Stimulated activated CD8-positive, alpha-beta memory T cell treated with anti-CD3 and anti-CD28 coated beads, Interleukin-4, amount 100 ng/mL, for 1 hour (primary cell): Measurements from ENCODE around the gene ATP2B1.

Source experiments
- DNase-seq, 2 donors: peaks; one replicate each; pipeline ENCODE4 v3.0.0-alpha.2; 2020; ENCODE audit warnings: low read depth in 2 of 2, low spot score in 1 of 2

The ATP2B1 gene

DNA sequence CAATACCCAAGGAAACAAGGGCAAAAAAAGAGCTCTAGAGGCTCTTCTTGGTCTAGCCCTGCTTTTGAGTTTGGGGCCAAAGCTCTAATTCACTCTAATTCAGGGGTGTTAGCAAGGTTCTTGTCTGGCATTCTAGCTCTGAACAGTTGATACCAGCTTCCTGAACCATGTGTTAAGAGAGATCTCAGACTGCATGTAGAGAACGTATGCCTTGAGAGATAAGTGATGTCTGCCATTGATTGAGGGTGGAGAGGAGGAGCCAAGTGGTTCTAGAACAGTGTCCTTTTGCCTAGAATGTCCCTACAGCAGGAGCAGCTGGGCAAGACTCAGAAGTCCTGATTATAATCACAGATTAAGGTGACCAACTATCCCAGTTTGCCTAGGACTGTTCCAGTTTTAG is 164.6 kb downstream of the ATP2B1 start:
- DNase-seq = no peak

DNA sequence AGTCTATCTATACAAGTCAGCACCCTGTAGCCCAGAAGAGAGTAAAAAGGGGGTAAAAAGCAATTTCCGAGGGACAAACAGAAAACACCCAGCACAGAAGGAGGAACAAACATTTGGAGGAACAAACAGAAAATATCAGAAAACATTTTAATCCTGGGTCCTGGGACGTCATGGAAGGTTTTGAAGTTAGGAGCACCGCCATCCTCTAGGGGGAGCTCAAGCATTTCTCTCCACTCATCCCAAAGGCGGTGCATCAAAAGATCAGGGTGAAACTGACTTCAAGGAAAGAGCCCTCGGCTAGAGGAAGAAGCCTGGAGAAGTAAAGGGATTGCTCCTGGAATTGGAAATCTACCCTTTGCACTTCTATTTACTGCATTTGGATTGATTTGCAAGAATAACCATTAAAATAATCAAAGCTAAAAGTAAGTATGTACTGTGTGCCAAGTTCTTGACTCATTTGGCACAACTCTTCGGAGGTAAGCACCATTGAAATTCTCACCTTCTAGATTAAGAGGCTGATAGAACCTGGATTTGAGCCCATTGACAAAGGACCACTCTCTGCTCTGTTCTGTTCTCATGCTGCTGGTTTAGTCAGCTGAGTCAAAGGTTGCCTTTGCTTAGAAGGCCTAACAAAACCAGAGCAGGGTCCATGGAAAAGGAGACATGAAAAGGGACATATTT is 165.6 kb downstream of the ATP2B1 start:
- peak; percentile 28 to 31 for DNase-seq

DNA sequence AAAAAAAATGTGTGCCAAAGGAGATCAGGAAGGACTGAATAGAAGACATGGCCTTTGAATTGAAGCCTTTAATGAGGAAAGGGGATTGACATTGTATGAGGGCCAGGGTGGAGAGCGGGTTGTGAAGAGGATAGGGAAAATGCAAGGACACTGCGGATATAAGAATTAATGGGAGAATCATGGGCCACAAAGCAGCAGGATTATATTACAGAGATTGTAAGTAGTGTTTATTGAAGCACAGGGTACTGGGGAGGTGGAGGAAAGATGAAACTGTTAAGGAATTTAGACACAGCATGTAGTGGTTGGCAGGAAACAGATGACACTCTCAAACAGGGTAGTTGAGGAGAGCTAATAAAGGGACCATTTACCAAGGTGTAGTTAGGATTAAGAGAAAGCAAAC is 166.4 kb downstream of the ATP2B1 start:
- no peak for DNase-seq

DNA sequence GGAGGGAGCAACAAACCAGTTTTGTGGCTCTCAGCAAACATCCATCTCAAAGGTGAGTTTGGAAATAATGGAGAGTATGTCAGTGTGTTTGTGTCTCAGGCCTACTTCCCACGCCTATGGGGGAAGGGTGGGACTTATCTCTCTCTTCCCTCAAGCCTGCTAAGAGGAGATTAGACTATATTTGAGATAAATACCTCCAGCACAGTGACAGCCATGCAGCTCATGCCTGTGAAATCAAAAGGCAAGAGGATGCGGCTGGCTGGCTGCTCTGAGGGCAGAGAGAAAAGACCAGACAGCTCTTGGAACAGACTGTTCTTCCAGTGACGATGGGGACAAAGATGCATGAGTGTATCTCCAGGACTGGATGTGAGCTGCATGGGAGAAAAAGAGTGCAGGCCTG is 168.1 kb downstream of the ATP2B1 start:
- DNase-seq = no peak

DNA sequence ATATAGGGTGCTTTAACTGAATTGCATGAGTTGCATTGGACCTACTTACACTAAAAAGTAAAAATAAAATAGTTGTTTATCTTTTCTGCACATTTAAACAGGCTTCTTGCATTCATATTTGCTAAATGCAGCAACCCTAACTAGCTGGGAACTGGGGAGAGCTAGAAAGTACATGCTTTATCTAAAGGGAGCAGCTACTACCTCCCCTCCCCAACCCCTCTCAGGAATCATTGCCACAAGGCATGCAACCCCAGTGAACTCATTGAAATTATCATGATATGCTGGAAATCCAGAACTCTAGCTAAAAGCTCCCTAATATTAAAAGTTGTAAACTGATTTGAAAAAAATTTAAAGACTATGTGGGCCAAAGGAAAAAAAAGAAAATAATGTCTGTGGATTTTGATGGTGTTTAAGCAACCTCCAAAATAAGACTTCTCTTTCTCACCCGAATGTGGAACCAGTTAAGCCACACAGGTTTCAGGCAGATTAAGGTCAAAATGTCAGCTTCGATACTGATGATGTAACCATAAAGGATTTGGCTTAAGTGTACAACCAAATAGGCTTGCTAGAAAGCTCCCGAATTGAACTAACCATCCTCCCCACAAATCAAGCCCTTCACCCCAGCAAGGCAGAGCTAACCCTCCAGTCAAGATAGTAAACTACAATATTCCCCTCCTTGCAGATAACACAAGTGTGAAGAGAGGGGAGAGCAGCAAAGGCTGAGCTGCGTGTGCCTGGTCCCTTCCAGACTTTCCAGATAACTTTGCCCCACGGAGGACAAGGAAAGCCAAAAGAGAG is 169.0 kb downstream of the ATP2B1 start:
- no peak for DNase-seq

DNA sequence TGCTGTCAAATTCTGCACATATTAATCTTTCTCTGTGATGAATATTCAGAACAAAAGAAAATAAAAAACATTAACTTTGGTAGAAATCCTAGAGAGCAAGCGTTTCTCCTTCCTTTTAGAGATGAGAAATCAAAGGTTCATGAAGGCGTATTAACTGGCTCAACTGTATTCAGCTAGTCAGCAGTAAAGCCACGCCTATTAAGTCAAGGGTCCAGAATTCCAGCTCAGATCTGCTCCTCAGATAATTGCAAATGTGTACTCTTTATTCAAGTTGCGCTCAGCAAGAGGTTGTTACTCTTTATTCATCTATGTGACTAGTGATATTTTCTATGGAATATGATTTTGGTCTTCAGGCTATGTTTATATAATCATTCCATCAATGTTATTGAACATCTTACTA is 169.7 kb downstream of the ATP2B1 start:
- no peak for DNase-seq
